HCT116 (cell line): ENCODE data around the gene DDAH1.

Experiments used
- EZH2 ChIP-seq: fragments of 200-600 bp; sonication (generic); IDR thresholded peaks from 2 replicates; pipeline ENCODE4 v1.6.1; 2017; ENCODE audit warnings: antibody characterized with exemption, mixed run types
- EZH2phosphoT487 ChIP-seq: fragments of 200-600 bp; IDR thresholded peaks from 2 replicates; pipeline ENCODE4 v1.6.1; 2018; ENCODE audit warnings: antibody characterized with exemption, borderline replicate concordance
- FOSL1 ChIP-seq: IDR thresholded peaks from 2 replicates; pipeline ENCODE4 v1.6.1; 2012; ENCODE audit warnings: low read depth
- POLR2A ChIP-seq: IDR thresholded peaks from 2 replicates; pipeline ENCODE4 v1.7.0; 2011; ENCODE audit warnings: borderline replicate concordance; ENCODE audit not compliant: insufficient read depth, insufficient read length; ENCODE audit errors: extremely low read depth
- POLR2AphosphoS5 ChIP-seq: IDR thresholded peaks from 2 replicates; pipeline ENCODE4 v1.6.1; 2011; ENCODE audit warnings: mild to moderate bottlenecking, low read depth, low read length, moderate library complexity
- RAD21 ChIP-seq: IDR thresholded peaks from 2 replicates; pipeline ENCODE4 v1.6.1; 2012; ENCODE audit warnings: low read depth, mild to moderate bottlenecking
- YY1 ChIP-seq: IDR thresholded peaks from 2 replicates; pipeline ENCODE4 v1.6.1; 2011; ENCODE audit warnings: low read length, low read depth, moderate library complexity, mild to moderate bottlenecking; ENCODE audit not compliant: insufficient replicate concordance; ENCODE audit errors: extremely low read depth
- ZNF274 ChIP-seq: fragments of 200-500 bp; sonication (Bioruptor generic); IDR thresholded peaks from 2 replicates; pipeline ENCODE4 v1.6.1; 2014; ENCODE audit warnings: mild to moderate bottlenecking, low read depth, low read length, inconsistent platforms
- TF ChIP-seq, protein P1 (sequence below), 3 experiments: fragments of 200-600 bp in 1 of 3; sonication (generic) in 1 of 3; IDR thresholded peaks in 2 of 3; conservative IDR thresholded peaks in 1 of 3; 2 replicates each; pipeline ENCODE4 v1.5.1; 2012 to 2017; ENCODE audit warnings: low read depth in 2 of 3, low read length in 2 of 3, antibody characterized with exemption in 1 of 3, borderline replicate concordance in 1 of 3, control low read depth in 1 of 3, mild to moderate bottlenecking in 1 of 3, mixed read lengths in 1 of 3, mixed run types in 1 of 3, moderate library complexity in 1 of 3; ENCODE audit not compliant: insufficient read depth in 1 of 3
- TF ChIP-seq, protein P2 (sequence below): IDR thresholded peaks from 2 replicates; pipeline ENCODE4 v1.6.1; 2012

DNA sequence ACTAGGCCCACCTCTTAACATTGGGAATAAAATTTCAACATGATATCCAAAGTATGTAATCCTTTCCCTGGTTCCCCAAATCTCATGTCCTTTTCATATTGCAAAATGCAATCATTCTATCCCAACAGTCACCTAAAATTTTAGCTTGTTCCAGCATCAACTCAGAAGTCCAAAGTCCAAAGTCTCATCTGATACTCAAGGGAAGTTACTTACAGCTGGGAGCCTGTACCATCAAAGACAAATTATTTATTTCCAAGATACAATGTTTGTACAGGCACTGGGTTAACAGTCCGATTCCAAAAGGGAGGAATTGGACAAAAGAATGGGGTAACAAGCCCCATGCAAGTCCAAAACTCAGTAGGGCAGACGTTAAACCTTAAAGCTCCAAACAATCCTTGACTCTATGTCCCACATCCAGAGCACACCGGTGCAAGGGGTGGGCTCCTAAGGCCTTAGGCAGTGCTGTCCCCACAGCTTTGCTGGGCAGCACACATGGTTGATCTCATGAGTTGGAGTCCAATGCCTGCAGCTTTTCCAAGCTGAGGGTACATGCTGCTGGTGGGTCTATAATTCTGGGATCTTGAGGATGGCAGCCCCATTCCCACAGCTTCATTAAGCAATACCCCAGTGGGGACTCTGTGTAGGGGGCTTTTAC, 78.8 kb downstream of the DDAH1 start:
- TF ChIP-seq YY1 = no peak
- TF ChIP-seq EZH2 = no peak
- TF ChIP-seq, protein P1, sequence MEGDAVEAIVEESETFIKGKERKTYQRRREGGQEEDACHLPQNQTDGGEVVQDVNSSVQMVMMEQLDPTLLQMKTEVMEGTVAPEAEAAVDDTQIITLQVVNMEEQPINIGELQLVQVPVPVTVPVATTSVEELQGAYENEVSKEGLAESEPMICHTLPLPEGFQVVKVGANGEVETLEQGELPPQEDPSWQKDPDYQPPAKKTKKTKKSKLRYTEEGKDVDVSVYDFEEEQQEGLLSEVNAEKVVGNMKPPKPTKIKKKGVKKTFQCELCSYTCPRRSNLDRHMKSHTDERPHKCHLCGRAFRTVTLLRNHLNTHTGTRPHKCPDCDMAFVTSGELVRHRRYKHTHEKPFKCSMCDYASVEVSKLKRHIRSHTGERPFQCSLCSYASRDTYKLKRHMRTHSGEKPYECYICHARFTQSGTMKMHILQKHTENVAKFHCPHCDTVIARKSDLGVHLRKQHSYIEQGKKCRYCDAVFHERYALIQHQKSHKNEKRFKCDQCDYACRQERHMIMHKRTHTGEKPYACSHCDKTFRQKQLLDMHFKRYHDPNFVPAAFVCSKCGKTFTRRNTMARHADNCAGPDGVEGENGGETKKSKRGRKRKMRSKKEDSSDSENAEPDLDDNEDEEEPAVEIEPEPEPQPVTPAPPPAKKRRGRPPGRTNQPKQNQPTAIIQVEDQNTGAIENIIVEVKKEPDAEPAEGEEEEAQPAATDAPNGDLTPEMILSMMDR (IDR thresholded peaks at IDR 0.05 in 2 of 3, conservative IDR thresholded peaks at IDR 0.05 in 1 of 3; ENCODE audit: borderline replicate concordance in 1 of 3, insufficient read depth in 1 of 3, low read depth in 2 of 3, low read length in 2 of 3) = no peak
- no peak for TF ChIP-seq RAD21
- TF ChIP-seq, protein P2, sequence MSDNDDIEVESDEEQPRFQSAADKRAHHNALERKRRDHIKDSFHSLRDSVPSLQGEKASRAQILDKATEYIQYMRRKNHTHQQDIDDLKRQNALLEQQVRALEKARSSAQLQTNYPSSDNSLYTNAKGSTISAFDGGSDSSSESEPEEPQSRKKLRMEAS = no peak
- TF ChIP-seq EZH2phosphoT487 = no peak
- no peak for TF ChIP-seq POLR2A
- TF ChIP-seq ZNF274 = no peak
- TF ChIP-seq POLR2AphosphoS5 = no peak
- no peak for TF ChIP-seq FOSL1
